SU-DHL-6 (cell line): ENCODE measurements around the gene COX4I1.

ENCODE experiments used
- CTCF ChIP-seq: fragments of 200-600 bp; sonication (generic); IDR thresholded peaks from one replicate; pipeline ENCODE4 v1.5.1; 2017; ENCODE audit warnings: antibody characterized with exemption, mild to moderate bottlenecking, low read length, moderate library complexity; ENCODE audit not compliant: insufficient read depth, poor library complexity, severe bottlenecking
- EZH2phosphoT487 ChIP-seq: fragments of 200-600 bp; sonication (generic), shearing (Covaris generic); conservative IDR thresholded peaks from 2 replicates; pipeline ENCODE4 v1.6.1; 2018; ENCODE audit warnings: mild to moderate bottlenecking, antibody characterized with exemption, low read length, moderate library complexity, mixed read lengths

DNA sequence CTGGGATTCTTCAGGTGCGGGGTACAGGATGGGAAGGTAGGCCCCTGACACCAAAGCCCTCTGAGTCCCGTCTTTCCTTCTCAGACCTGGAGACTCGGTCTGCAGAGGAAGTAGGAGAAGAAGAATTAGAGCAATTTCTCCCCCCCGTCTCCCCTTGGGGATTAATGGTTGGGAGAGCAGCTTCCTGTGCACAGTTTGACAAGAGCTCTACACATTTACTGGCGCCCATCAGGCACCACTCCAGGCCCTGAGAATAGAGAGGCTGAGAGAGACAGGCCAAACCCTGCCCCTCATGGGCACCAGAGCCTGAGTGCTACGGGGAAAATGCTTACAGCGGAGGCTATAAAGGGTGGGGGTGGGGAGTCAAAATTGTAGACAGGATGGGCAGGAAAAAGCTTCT lies 45.1 kb upstream of the COX4I1 start:
- TF ChIP-seq EZH2phosphoT487 (no peak), CTCF (no peak)
